T-helper 1 cell treated with Interleukin-12 subunit alpha and Interleukin-12 subunit beta and Interleukin-4 antibody, amounts not matched to agents 30 ng/mL and 1 ng/mL, for 36 hours (primary cell): ENCODE results near the gene TBC1D5. TPM values are rescaled to one million over a fixed set of nuclear protein-coding genes. Genes with fewer than 3 reads are reported as not detected.
"Not testable (repeated sequence)": the region's sequence is repeated elsewhere in the genome, so short reads cannot be mapped to it uniquely, and the experiment has no call there.

Experiments used
- intact Hi-C: fragments of 100-400 bp; cut with micrococcal nuclease; formaldehyde crosslinking; loops from one replicate; pipeline ENCODE4 v1.15.1; 2024
- total RNA-seq: library from RNA; stranded (reverse); gene quantifications from 2 replicates; pipeline ENCODE4 v1.2.3, GENCODE V29; 2022

The TBC1D5 gene
- 37.9 and 41.4 TPM in 2 replicates for total RNA-seq

DNA sequence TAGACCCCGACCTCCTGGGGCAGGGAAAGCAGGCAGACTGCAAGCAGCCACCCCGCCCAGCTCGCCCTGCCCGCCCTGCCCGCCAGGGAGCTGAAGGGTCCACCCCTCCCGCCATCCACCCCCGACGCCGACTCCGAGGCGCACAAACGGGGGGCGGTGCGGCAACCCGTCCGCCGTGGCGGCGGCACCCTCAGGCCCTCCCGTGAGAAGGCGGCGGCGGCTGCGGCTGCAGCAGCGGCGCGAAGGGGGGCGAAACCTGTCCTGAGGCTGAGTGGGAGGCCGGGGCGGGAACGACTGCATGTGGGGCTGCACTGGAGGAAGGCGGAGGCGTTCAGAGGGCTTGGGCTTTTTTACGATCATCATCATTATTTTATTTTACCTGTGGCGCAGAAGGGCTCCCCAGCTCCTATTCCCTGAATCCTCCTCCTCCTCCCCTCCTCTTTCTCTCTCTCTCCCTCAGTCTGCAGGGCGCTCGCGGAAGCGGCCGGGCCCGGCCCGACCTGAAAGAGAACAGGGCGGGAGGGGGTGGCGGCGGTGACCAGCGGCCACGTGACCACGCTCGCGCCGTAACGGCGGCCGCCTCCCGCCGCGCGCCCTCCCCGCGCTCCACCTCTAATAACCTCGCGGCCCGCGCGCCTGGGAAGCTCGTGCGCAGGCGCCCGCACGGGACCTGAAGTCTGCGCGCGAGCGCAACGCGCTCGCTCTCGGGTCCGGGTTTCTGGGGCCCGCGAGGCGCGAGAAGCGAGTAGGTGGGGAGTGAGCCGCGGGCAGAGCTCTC lies at the start of gene TBC1D5:
TBC1D5 (minus strand) TSS at position 530 of the 778 bp plus-strand sequence. CDS start 234,061 bp downstream, outside the sequence.
- intact Hi-C loops = loop anchor here (1.0 to 10.0 kb wide), 13 partner anchors 8 to 1477 kb away; partner anchors contain the start of genes DPH3, OXNAD1 and PLCL2

DNA sequence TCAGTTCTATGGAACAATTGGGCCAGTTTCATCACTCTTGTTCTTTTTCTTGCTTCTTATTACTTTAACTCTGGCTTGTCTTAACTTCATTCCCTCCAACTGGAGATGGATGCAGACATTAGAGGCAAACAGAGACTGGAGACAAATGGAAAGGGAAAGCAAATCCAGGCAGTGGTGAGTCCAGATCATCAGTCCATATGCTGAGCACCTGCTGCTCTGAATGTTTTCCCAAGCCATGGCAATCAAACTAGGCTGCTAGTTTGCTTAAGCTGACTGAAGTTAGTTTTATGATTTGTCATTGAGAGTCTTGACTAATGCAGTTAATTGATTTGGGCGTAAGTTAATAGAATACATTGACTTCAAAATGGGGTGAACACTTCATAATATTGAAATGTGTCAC lies 41.0 kb upstream of the TBC1D5 start:
- intact Hi-C loops = no loop called here

- intact Hi-C loops = no loop called here
These were observed 40.3 kb upstream of the TBC1D5 start for GRCh38 chr3:17782751-17783150.

- intact Hi-C loops = not testable (repeated sequence)
These were observed 37.9 kb upstream of the TBC1D5 start for GRCh38 chr3:17780369-17780768.

DNA sequence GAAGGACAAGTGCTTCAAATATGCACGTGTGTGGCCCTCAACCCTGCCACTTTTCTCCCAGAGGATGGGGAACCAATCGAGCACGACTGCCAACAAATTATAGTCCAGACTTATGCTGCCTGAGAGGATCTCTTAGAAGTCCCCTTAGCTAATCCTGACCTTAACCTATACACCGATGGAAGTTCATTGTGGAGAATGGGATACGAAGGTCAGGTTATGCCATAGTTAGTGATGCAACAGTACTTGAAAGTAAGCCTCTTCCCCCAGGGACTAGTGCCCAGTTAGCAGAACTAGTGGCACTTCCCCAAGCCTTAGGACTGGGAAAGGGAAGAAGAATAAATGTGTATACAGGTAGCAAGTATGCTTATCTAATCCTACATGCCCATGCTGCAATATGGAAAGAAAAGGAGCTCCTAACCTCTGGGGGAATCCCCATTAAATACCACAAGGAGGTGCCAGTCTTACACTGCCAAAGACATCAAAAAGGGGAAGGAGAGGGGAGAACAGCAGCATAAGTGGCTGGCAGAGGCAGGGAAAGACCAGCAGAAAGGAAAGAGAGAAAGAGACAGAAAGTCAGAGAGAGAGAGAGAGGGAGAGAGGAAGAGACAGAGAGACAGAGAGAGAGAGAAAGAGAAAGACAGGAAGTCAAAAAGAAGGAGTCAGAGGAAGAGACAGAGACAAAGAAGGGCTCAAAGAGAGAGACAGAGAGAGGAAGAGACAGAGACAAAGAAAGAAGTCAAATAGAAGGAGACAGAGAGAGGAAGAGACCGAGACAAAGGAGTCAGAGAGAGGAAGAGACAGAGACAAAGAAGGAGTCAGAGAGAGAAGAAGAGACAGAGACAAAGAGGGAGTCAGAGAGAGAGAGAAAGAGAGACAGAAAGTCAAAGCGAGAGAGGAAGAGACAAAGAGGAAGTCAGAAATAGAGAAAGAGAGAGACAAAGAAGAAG lies 37.1 kb upstream of the TBC1D5 start:
- intact Hi-C loops = loop anchor here (10.0 kb wide), 2 partner anchors 775 to 1475 kb away; no protein-coding TSS in a partner anchor

DNA sequence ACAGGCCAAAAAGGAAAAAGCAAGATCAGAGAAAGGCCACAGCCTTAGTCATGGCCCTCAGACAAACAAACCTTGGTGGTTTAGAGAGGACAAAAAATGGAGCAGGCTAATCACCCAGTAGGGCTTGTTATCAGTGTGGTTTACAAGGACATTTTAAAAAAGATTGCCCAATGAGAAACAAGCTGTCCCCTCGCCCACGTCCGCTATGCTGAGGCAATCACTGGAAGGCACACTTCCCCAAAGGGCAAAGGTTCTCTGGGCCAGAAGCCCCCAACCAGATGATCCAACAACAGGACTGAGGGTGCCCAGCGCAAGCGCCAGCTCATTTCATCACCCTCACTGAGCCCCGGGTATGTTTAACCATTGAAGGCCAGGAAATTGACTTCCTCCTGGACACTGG lies 34.9 kb upstream of the TBC1D5 start:
- intact Hi-C loops = loop anchor here (10.0 kb wide), 2 partner anchors 777 to 1473 kb away; no protein-coding TSS in a partner anchor

GRCh38 chr3:17775073-17775472 lies 32.6 kb upstream of the TBC1D5 start:
- intact Hi-C loops = loop anchor here (10.0 kb wide), 2 partner anchors 780 to 1470 kb away; no protein-coding TSS in a partner anchor

DNA sequence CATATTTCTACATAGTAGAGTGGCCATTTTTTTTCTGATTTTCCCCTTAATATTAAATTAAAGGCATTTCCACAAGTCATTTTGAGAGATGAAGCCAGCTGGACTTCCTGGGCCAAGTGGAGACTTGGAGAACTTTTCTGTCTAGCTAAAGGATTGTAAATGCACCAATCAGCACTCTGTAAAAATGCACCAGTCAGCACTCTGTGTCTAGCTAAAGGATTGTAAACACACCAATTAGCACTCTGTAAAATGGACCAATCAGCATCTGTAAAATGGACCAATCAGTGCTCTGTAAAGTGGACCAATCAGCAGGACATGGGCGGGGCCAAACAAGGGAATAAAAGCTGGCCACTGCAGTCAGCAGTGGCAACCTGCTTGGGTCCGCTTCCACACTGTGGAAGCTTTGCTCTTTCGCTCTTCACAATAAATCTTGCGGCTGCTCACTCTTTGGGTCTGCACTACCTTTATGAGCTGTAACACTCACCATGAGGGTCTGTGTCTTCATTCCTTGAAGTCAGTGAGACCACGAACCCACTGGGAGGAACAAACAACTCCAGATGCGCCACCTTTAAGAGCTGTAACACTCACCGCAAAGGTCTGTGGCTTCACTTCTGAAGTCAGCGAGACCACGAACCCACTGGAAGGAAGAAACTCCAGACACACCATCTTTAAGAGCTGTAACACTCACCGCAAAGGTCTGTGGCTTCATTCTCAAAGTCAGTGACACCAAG lies 31.9 kb upstream of the TBC1D5 start:
- intact Hi-C loops = loop anchor here (1.0 to 10.0 kb wide), 4 partner anchors 32 to 1470 kb away; partner anchors contain the start of gene TBC1D5

DNA sequence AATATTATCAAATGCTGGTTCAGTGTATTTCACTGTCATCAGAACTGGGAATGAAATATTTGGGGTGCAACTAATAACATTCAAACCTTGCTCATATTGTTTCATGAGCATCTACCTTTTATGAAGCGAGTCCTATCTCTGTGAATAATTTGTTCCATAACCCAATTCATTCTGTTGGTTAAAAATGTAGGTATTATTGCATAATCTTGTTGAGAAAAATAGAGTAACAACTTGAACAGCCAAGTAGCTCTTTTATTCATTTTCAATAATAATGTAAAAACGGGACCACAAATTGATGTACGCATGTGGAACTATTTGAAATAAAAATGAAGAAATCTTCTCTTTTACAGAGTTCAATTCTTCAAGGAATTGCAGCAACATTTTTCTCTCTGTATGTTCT lies 30.1 kb upstream of the TBC1D5 start:
- intact Hi-C loops = loop anchor here (10.0 kb wide), 2 partner anchors 782 to 1468 kb away; no protein-coding TSS in a partner anchor

- intact Hi-C loops = loop anchor here (10.0 kb wide), 2 partner anchors 783 to 1467 kb away; no protein-coding TSS in a partner anchor
These were observed 29.0 kb upstream of the TBC1D5 start for GRCh38 chr3:17771177-17772017.

- intact Hi-C loops = loop anchor here (10.0 kb wide), 2 partner anchors 784 to 1466 kb away; no protein-coding TSS in a partner anchor
These were observed 28.3 kb upstream of the TBC1D5 start for GRCh38 chr3:17770682-17771081.

DNA sequence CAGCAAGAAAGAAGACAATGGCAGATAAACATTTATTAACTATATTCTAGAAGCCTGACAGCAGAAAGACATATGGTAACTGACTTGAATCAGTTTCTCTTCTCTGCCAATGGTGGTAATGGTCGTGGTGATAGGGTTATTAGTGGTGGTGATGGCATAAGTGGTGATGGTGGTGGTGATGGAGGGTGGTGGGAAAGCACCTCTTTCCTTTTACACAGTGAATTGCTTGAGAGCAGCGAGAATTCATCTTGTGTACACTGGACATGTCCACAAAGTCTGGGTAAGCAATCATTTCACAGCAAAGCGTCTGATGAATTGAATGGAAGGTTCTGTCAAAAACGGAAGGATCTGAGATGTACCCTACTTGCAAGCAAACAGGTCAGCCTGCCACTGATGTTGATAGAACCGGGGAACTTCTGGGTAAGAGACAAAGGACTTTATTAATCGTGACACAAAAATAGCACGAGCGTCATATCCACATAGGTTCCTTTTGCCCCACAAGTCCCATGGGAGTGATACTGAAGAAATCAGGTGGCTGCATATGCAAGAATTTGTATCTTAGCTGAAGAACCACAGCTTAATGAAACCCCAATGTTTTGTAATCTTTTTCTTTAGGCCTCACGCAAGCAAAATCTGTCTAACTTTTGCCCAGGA lies 23.5 kb upstream of the TBC1D5 start:
- intact Hi-C loops = no loop called here

DNA sequence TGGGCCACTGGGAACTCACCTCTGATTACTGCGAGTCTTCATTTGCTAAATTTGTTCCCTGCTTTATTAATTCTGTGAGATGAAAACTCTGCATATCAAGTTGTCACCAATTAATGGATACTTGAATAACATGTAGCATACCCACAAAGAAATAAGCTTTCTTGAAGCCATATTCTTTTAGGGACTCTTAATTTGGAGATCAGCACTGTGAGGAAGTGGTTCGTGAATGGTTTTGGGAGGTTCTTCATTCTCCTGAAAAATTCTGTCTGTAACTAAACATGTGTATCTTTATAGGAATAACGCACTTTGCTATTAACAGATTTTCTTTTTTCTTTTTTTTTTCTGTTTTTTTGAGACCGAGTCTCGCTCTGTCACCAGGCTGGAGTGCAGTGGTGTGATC lies 19.1 kb upstream of the TBC1D5 start:
- intact Hi-C loops = no loop called here

DNA sequence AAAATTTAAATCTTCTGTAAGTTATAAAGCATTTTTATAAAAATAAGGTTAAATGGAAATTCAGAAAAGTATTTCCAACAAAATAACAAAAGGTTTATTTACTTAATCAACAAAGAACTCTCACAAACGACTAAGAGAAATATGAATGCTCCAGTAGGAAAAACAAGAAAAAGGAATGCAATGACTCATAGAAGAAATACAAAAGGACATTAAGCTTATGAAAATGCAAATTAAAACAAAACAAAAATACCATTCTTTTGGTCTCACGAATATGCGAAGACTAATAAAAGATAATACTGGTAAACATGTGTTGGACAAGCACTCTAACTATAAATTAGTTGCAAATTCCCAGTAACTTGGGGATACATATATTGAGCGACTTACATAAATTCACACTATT lies 17.5 kb upstream of the TBC1D5 start:
- intact Hi-C loops = no loop called here

DNA sequence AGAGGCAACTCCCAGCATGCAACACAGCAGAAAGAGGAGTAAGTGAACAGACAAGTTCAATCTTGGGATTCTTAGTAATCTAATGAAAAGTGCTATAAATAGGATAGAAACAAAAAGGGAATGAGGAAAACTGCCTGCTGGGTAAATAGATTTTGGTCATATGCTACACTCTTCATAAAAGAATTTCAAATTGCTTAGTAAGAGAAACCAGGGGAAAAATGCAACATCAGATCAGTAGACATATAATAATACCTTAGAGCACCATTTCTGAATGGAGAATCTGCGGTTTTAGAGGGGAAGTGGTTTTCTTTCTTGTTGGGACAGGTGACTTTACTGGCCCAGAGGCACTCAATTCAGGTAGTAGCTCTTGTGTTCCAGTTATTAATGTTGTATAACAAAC lies 13.4 kb upstream of the TBC1D5 start:
- intact Hi-C loops = no loop called here

DNA sequence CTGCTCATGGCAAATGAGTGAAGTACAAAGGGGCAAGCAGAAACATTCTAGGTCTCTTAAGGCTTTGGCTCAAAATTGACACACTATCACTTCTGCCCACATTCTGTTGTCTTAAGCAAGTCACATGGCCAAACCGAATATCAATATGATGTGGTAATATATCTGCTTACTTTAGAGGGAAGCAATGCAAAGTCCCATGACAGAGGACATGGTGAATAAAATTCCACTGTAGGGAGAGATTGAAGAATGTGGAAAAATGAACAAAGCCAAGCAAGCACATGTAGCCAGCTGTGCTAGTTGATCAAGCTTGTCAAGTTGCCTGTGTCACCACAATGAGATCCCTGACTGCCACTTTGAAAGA lies 11.2 kb upstream of the TBC1D5 start:
- intact Hi-C loops = no loop called here

- intact Hi-C loops = no loop called here
These were observed 10.6 kb upstream of the TBC1D5 start for GRCh38 chr3:17752876-17753631.

GRCh38 chr3:17752436-17752835 lies 10.0 kb upstream of the TBC1D5 start:
- intact Hi-C loops = no loop called here
